RCC 7860 (cell line): Measurements from ENCODE around the gene TLR3.
A peak's percentile ranks its signal among the peaks of the same experiment; 100 is the strongest.
"Not testable (repeated sequence)": the region's sequence is repeated elsewhere in the genome, so short reads cannot be mapped to it uniquely, and the experiment has no call there.

Experiments used
- DNase-seq: peaks from one replicate; pipeline ENCODE4 v3.0.0-alpha.2; 2015; ENCODE audit warnings: low spot score
- FAIRE-seq: peaks from 2 replicates; lab custom pipeline; 2012; peaks lifted over from hg19 to GRCh38; lab: Jason Lieb, UNC

Gene TLR3

GRCh38 chr4:186040316-186040715 lies 28.6 kb upstream of the TLR3 start:
- DNase-seq = no peak
- no peak for FAIRE-seq

GRCh38 chr4:186047501-186047900 lies 21.5 kb upstream of the TLR3 start:
- DNase-seq, FAIRE-seq: not testable (repeated sequence)

GRCh38 chr4:186050135-186050534 lies 18.8 kb upstream of the TLR3 start:
- DNase-seq, FAIRE-seq: not testable (repeated sequence)

- no peak for DNase-seq
- no peak for FAIRE-seq
These were observed 17.9 kb upstream of the TLR3 start for GRCh38 chr4:186051096-186051495.

GRCh38 chr4:186058253-186058979 lies 10.5 kb upstream of the TLR3 start:
- DNase-seq (no peak), FAIRE-seq (no peak)

- no peak for FAIRE-seq
- DNase-seq = no peak
These were observed 10.0 kb upstream of the TLR3 start for GRCh38 chr4:186058980-186059316.

DNA sequence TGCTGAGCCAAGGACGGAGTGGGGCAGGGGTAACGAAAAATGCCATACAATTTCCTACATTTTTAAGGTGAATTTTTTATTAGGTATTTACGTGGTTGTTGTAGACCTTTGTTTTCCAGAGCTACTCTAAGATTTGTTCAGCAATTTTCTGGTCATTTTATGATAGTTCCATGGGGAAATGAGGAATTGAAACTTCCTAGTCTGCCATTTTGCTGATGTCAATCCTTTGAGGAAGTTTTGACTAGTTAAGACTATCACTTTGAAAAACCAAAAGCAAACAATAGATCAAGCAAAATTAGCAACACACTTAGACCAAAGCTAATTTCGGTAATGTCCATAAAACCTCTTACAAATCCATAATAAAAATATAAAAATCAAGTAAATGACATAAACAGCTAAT lies 7.0 kb upstream of the TLR3 start:
- FAIRE-seq = no peak
- DNase-seq = no peak

GRCh38 chr4:186067757-186068385 lies 1.1 kb upstream of the TLR3 start:
- DNase-seq = peak; percentile 36

DNA sequence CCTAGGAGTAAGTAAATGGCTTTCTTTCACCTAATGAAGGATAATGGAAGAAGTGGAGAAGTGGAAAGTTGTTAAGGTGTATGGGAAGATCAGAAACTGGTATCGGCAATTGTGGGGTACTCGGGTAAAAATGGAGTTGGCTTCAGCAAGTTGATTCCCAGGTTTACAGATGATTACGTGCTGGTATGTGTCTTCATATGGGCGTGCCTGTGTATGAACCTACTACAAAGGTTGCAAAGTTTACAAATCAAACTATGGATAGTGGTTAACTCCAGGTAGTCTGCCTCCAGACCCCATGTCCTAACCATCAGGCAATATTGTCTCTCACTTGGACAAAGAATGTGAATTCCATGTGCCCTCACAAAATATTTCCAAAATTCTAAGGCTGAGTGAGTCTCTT lies 773 bp downstream of the TLR3 start:
- DNase-seq (no peak), FAIRE-seq (no peak)

More at GRCh38 chr4:186067757-186068385, 1.1 kb upstream of the TLR3 start:
- FAIRE-seq = peak; percentile 26

DNA sequence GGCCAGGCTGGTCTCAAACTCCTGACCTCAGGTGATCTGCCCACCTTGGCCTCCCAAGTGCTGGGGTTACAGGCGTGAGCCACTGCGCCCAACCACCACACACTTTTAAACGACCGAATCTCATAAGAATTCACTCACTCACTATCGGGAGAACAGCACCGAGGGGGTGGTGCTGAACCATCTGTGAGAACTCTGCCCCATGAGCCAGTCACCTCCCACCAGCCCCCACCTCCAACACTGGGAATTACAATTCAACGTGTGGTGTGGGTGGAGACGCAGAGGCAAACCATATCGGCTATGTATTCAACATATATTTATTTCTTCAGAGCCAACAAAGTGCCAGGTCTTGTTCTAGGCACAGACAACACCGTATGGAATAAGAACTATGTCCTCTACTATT lies 3.6 kb downstream of the TLR3 start:
- DNase-seq (no peak), FAIRE-seq (no peak)

DNA sequence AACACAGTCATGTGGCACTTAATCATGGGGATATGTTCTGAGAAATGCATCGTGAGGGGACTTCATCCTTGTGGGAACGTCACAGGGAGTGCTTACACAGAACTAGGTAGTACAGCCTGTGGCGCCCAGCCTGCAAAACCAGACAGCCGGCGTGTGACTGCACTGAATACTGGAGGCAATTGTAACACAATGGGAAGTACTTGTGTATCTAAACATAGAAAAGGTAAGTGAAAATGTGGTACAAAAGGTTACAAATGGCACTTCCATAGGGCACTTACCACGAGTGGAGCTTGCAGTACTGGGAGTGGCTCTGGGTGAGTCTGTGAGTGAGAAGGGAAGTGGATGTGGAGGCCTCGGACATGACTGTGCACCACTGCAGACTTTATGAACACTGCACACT lies 5.2 kb downstream of the TLR3 start:
- DNase-seq (peak; percentile 3), FAIRE-seq (no peak)

GRCh38 chr4:186078981-186079638 lies 10.2 kb downstream of the TLR3 start:
- peak; percentile 22 for DNase-seq
- FAIRE-seq = peak; percentile 14

- DNase-seq (peak; percentile 5), FAIRE-seq (peak; percentile 2)
These were observed 10.7 kb downstream of the TLR3 start for GRCh38 chr4:186079694-186080093.

DNA sequence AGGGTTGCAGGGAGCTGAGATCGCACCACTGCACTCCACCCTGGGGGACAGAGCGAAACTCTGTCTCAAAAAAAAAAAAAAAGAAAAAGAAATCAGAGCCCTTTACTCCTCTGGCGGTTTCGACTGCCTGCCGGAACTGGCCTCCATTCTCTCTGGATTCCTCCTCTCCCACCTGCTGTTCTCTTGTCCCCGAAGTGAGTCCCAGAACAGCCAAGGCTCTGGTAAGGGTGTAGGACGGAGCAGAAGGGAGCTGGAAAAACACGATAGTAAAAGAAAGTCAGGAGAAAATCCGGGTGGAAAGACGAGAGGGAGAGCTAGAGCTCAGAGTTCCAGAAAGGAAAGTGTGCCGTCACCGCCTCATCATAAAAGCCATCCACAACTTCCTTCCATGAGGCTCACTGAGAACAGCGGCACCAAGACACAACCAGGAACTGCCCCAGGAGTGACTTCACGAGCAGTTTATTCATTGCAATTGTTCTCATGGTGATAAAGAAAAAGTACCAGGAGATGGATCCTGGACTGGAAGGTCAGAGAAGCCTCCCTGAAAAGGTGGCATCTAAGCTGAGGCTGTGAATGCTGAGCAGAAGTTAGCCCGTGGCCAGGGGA lies 12.3 kb downstream of the TLR3 start:
- no peak for FAIRE-seq
- DNase-seq = no peak

GRCh38 chr4:186082221-186082620 lies 13.3 kb downstream of the TLR3 start:
- no peak for DNase-seq
- no peak for FAIRE-seq

- no peak for FAIRE-seq
- no peak for DNase-seq
These were observed 19.6 kb downstream of the TLR3 start for GRCh38 chr4:186088523-186088922.

DNA sequence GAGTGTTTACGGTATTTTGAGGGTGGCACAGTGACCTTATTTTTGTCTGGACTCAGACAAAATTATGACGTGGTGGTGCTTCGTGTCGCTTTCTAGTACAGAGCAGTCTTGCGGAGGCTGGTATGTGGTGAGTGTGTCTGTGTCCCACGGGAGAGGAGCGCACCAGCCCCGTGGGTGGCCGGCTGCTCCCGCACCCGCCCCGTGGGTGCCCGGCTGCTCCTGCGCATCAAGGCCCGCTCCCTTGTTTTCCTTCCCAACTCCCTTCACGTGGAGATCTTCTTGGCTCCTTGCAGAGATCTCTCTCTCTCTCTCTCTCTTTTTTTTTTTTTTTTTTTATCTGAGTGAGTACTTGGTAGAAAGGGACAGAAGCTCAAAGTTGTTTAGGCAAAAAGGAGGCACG lies 23.3 kb downstream of the TLR3 start:
- FAIRE-seq = no peak
- no peak for DNase-seq

- DNase-seq (no peak), FAIRE-seq (no peak)
These were observed 26.4 kb downstream of the TLR3 start for GRCh38 chr4:186095406-186095805.

GRCh38 chr4:186096681-186097165 lies 27.8 kb downstream of the TLR3 start:
- FAIRE-seq = no peak
- no peak for DNase-seq

GRCh38 chr4:186097386-186097785 lies 28.4 kb downstream of the TLR3 start:
- FAIRE-seq = no peak
- no peak for DNase-seq

- FAIRE-seq (no peak), DNase-seq (no peak)
These were observed 34.0 kb downstream of the TLR3 start for GRCh38 chr4:186102931-186103330.
